K562 (cell line): Measurements from ENCODE around the gene ZBTB9. TPM values are rescaled to one million over a fixed set of nuclear protein-coding genes. Genes with fewer than 3 reads are reported as not detected.

Experiments
- CCNT2 ChIP-seq: IDR thresholded peaks from 2 replicates; pipeline ENCODE4 v1.6.1; 2011; ENCODE audit warnings: borderline replicate concordance, low read depth, mild to moderate bottlenecking, moderate library complexity, mixed read lengths, low read length; ENCODE audit not compliant: insufficient read length; ENCODE audit errors: extremely low read depth
- CXXC5 ChIP-seq: fragments of 250-450 bp; sonication (Bioruptor Pico); IDR thresholded peaks from 2 replicates; pipeline ENCODE4 v1.8.0; 2022; ENCODE audit warnings: inconsistent platforms, mild to moderate bottlenecking, moderate library complexity
- ELF2 ChIP-seq: fragments of 250-450 bp; sonication (Bioruptor Pico); IDR thresholded peaks from 2 replicates; pipeline ENCODE4 v1.5.0; 2021; ENCODE audit warnings: mild to moderate bottlenecking
- MITF ChIP-seq: IDR thresholded peaks from 2 replicates; pipeline ENCODE4 v1.6.1; 2014; ENCODE audit warnings: antibody characterized with exemption
- MNT ChIP-seq, 2 experiments: fragments of 450-650 bp; conservative IDR thresholded peaks; 2 replicates each; pipeline ENCODE4 v1.6.1; 2017; ENCODE audit warnings: mild to moderate bottlenecking in 2 of 2, moderate library complexity in 2 of 2
- NKRF ChIP-seq: fragments of 450-650 bp; IDR thresholded peaks from 2 replicates; pipeline ENCODE4 v1.6.1; 2016; ENCODE audit warnings: borderline replicate concordance
- NRF1 ChIP-seq, 2 experiments: fragments of 450-650 bp; IDR thresholded peaks in 1 of 2; conservative IDR thresholded peaks in 1 of 2; 2 replicates each; pipeline ENCODE4 v1.6.1; 2014; ENCODE audit warnings: mild to moderate bottlenecking in 2 of 2
- PML ChIP-seq: IDR thresholded peaks from 2 replicates; pipeline ENCODE4 v1.6.1; 2012; ENCODE audit warnings: low read length, inconsistent platforms
- RBFOX2 ChIP-seq: fragments of 200-400 bp; formaldehyde crosslinking; IDR thresholded peaks from 2 replicates; pipeline ENCODE4 v1.6.1; 2017; ENCODE audit warnings: low read depth, mild to moderate bottlenecking, low read length, moderate library complexity
- RBM14 ChIP-seq: fragments of 200-400 bp; formaldehyde crosslinking; IDR thresholded peaks from 2 replicates; pipeline ENCODE4 v1.6.1; 2018; ENCODE audit warnings: low read depth, mild to moderate bottlenecking, low read length, moderate library complexity, borderline replicate concordance; ENCODE audit not compliant: insufficient read depth
- STAT5B ChIP-seq: fragments of 250-450 bp; sonication (Bioruptor Pico); IDR thresholded peaks from 2 replicates; pipeline ENCODE4 v1.8.0; 2021; ENCODE audit warnings: mild to moderate bottlenecking, inconsistent platforms
- TCF7 ChIP-seq: sonication (generic); IDR thresholded peaks from 2 replicates; pipeline ENCODE4 v1.6.1; 2016; ENCODE audit warnings: antibody characterized with exemption, borderline replicate concordance
- TEAD4 ChIP-seq, 2 experiments: sonication (generic) in 1 of 2; formaldehyde crosslinking in 1 of 2; IDR thresholded peaks; 2 replicates each; pipeline versions ENCODE4 v1.6.1 to v1.8.0; 2012 to 2022; ENCODE audit warnings: borderline replicate concordance in 1 of 2, inconsistent platforms in 1 of 2, low read length in 1 of 2, mild to moderate bottlenecking in 1 of 2, missing genetic modification reagents in 1 of 2
- ZBTB1 ChIP-seq: sonication (generic); formaldehyde crosslinking; IDR thresholded peaks from 2 replicates; pipeline ENCODE4 v1.8.1; 2023; ENCODE audit warnings: missing genetic modification reagents, low read depth, mild to moderate bottlenecking, borderline replicate concordance
- ZBTB11 ChIP-seq, 3 experiments: fragments of 200-800 bp in 1 of 3; fragments of 250-450 bp in 1 of 3; fragments of 450-650 bp in 1 of 3; sonication (Bioruptor Pico) in 1 of 3; sonication (Bioruptor generic) in 1 of 3; formaldehyde crosslinking in 1 of 3; IDR thresholded peaks; 2 replicates each; pipeline versions ENCODE4 v1.6.1 to v1.8.0; 2016 to 2022; ENCODE audit warnings: mild to moderate bottlenecking in 2 of 3, missing genetic modification characterization in 2 of 3, missing compliant biosample characterization in 1 of 3, moderate library complexity in 1 of 3
- polyA plus RNA-seq, 8 experiments: library from polyadenylated mRNA; depleted of rRNA in 4 of 8; stranded (reverse) in 5 of 8; unstranded in 3 of 8; fragments of >200 nt; fragmentation: Nextera tagmentation in 2 of 8; fragmentation: Illumina TruSeq in 1 of 8; extraction: Ambion mirVana in 2 of 8; extraction: Trizol in 1 of 8; gene quantifications; 2 replicates each; pipeline versions ENCODE4 v1.2.1 to v1.2.3, GENCODE V29; 2011 to 2014; ENCODE audit warnings: inconsistent platforms in 1 of 8, missing spikeins in 1 of 8
- total RNA-seq, 7 experiments: library from RNA; depleted of rRNA in 6 of 7; stranded (reverse); fragments of >200 nt in 6 of 7; fragmentation: Illumina TruSeq in 2 of 7; extraction: Trizol in 2 of 7; gene quantifications; 2 replicates each; pipeline versions ENCODE4 v1.2.1 to v1.2.3, GENCODE V29; 2011 to 2021; ENCODE audit warnings: low replicate concordance in 1 of 7

The ZBTB9 gene
- total and polyA plus RNA-seq, 9 of the 15 experiments (the other 6 are each of a cell fraction or from before 2014, with no cell fraction given): 1.9 to 19.5 (median 10.4) TPM

- no peak for TF ChIP-seq STAT5B (CRISPR knock-in tag)
- TF ChIP-seq TCF7: 0 out of 2 replicates have a peak, but pooled peaks have one; percentile 11
- peak; percentile 58; the same call in 1 of the 2 replicates for TF ChIP-seq ELF2 (CRISPR knock-in tag)
- TF ChIP-seq RBM14: no peak
- TF ChIP-seq MNT (conservative IDR thresholded peaks at IDR 0.05): peak; percentile 94 to 97
- TF ChIP-seq PML: 0 out of 2 replicates have a peak, but pooled peaks have one; percentile 6
- peak; percentile 82 for TF ChIP-seq RBFOX2
- peak in 1 of 2 experiments; percentile 44; a peak in 1 of 4 replicates for TF ChIP-seq NRF1 (conservative IDR thresholded peaks at IDR 0.05 in 1 of 2, IDR thresholded peaks at IDR 0.05 in 1 of 2)
- peak; percentile 28; the same call in 1 of the 2 replicates for TF ChIP-seq MITF
- TF ChIP-seq NKRF: peak; percentile 41; the same call in 1 of the 2 replicates
- peak; percentile 54 for TF ChIP-seq CXXC5
- peak; percentile 49; the same call in 1 of the 2 replicates for TF ChIP-seq TEAD4 (IDR thresholded peaks at IDR 0.05; ENCODE audit: low read length)
- peak; percentile 70; the same call in 1 of the 2 replicates for TF ChIP-seq TEAD4 (CRISPR knock-in tag; IDR thresholded peaks at IDR 0.05; ENCODE audit: borderline replicate concordance)
- TF ChIP-seq ZBTB11 (CRISPR knock-in tag; IDR thresholded peaks at IDR 0.05): peak in 1 of 3 experiments; percentile 83; a peak in 2 of 6 replicates
- no peak; the same call in 1 of the 2 replicates for TF ChIP-seq ZBTB1 (CRISPR knock-in tag)
- TF ChIP-seq CCNT2: peak; percentile 74
Measured at GRCh38 chr6:33425668-33426577, 28.5 kb upstream of the ZBTB9 start (continued).
